Measurements from ENCODE around the gene LMX1A.

The LMX1A gene

GRCh38 chr1:165312591-165312990, 43.9 kb downstream of the LMX1A start:
- no peak overlapping the region for H3K4me3 ChIP-seq (ENCODE audit: control insufficient read depth in 1 of 7, extremely low read depth in 1 of 7, insufficient read depth in 4 of 7, low read depth in 2 of 7, low read length in 6 of 7)
- DNase-seq = no peak
- ChIA-PET POLR2A (no interaction called here), CTCF (no interaction called here)
- H3K36me3 ChIP-seq (ENCODE audit: control insufficient read depth in 4 of 4, insufficient read depth in 4 of 4, low read length in 3 of 4) = no peaks in the 10 kb centered on the region
- 90% methylated on average over 2 of the region's 2 CpGs for WGBS (ENCODE audit: insufficient coverage)
- H3K27ac ChIP-seq (ENCODE audit: insufficient read depth in 1 of 2, low read depth in 1 of 2, low read length in 2 of 2, poor library complexity in 1 of 2, severe bottlenecking in 2 of 2) = no peak overlapping the region
- H3K9me3 ChIP-seq (ENCODE audit: control extremely low read depth in 1 of 5, control insufficient read depth in 4 of 5, insufficient read depth in 2 of 5, low read depth in 1 of 5, low read length in 4 of 5) = peaks cover 0 to 4% (median 0%) of the 10 kb centered on the region in 5 experiments
- H3K4me1 ChIP-seq (ENCODE audit: control extremely low read depth in 1 of 4, control insufficient read depth in 4 of 4, insufficient read depth in 4 of 4, low read length in 3 of 4) = no peaks in the 10 kb centered on the region
- peaks cover 0 to 32% (median 0%) of the 10 kb centered on the region in 5 experiments for H3K27me3 ChIP-seq (replicated peaks in 2 of 5; ENCODE audit: control insufficient read depth in 4 of 5, insufficient read depth in 5 of 5, low read length in 4 of 5)

DNA sequence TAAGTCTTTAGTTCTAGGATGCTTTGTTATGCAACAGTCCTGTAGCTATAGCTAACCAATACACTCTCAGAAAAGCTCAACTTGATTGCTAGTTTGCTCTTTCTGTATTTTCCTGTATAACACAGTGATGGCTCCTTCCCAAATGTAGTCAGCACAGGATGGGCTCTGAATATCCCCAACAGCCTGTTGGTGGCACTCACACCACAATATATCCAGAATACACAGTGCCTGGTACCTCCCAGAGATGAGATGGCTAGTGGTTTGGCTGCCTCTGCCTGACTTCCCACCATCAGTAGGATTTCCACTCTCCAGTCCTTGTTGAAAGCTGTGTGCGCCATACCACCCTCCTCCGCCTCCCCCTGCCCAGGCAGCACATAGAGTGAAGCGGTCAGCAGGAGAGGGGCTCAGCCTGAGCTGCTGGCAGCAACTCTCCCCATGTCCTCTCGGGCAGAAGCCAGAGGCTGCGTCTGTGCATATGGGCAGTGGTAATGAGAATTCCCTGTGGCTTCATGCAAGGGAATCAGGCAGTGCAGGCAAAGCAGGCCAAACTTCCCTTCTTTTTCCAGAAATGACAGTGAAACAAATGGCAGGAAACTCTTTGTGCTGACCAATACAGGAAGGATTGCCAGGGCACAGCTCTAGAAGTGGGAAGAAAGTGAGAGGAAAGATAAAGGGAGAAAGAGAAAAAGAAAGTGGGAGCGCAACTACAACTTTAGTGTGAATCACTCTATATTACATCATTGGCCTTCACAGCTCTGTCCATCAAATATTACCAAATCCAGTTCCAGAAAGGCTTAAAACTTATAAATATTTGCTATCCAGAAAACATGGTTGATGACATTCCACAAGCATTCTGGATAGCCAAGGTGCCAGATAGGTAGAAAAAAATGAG, 49.7 kb downstream of the LMX1A start:
- Histone ChIP-seq H3K27ac (ENCODE audit: insufficient read depth in 1 of 2, low read depth in 1 of 2, low read length in 2 of 2, poor library complexity in 1 of 2, severe bottlenecking in 2 of 2) (no peak overlapping the region), H3K36me3 (ENCODE audit: control insufficient read depth in 4 of 4, insufficient read depth in 4 of 4, low read length in 3 of 4) (no peaks in the 10 kb centered on the region), H3K4me1 (ENCODE audit: control extremely low read depth in 1 of 4, control insufficient read depth in 4 of 4, insufficient read depth in 4 of 4, low read length in 3 of 4) (no peaks in the 10 kb centered on the region), H3K4me3 (ENCODE audit: control insufficient read depth in 1 of 7, extremely low read depth in 1 of 7, insufficient read depth in 4 of 7, low read depth in 2 of 7, low read length in 6 of 7) (no peak overlapping the region), H3K27me3 (replicated peaks in 2 of 5; ENCODE audit: control insufficient read depth in 4 of 5, insufficient read depth in 5 of 5, low read length in 4 of 5) (peaks cover 0 to 18% (median 2%) of the 10 kb centered on the region in 5 experiments), H3K9me3 (ENCODE audit: control extremely low read depth in 1 of 5, control insufficient read depth in 4 of 5, insufficient read depth in 2 of 5, low read depth in 1 of 5, low read length in 4 of 5) (peaks cover 0 to 6% (median 0%) of the 10 kb centered on the region in 5 experiments)
- WGBS (ENCODE audit: insufficient coverage) = 89% methylated on average over 3 of the region's 6 CpGs
- CTCF ChIA-PET = no interaction called here
- no peak for DNase-seq
- POLR2A ChIA-PET = no interaction called here

DNA sequence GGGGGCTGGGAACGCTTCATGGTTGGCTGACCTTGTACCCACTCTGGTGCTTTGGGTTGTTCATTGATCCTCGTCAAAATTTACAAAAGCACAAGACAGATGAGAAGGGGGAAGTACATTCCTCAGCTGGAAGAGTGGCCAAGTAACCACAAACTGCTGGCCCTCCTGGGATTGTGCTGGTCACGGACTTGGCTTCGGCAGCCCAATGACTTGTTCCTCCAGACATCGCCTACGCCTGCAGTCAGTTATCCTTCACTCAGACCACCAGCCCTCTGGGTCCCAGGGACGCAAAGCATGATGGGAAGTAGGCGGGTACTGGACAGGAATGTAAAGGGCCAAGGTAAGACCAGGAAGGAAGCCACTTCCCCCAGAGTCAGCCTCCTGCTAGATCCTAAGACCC, 53.1 kb downstream of the LMX1A start:
- 90% methylated on average over 6 of the region's 8 CpGs for WGBS (ENCODE audit: insufficient coverage)
- Histone ChIP-seq H3K27ac (ENCODE audit: insufficient read depth in 1 of 2, low read depth in 1 of 2, low read length in 2 of 2, poor library complexity in 1 of 2, severe bottlenecking in 2 of 2) (no peak overlapping the region), H3K9me3 (ENCODE audit: control extremely low read depth in 1 of 5, control insufficient read depth in 4 of 5, insufficient read depth in 2 of 5, low read depth in 1 of 5, low read length in 4 of 5) (peaks cover 0 to 6% (median 0%) of the 10 kb centered on the region in 5 experiments), H3K4me1 (ENCODE audit: control extremely low read depth in 1 of 4, control insufficient read depth in 4 of 4, insufficient read depth in 4 of 4, low read length in 3 of 4) (no peaks in the 10 kb centered on the region), H3K36me3 (ENCODE audit: control insufficient read depth in 4 of 4, insufficient read depth in 4 of 4, low read length in 3 of 4) (no peaks in the 10 kb centered on the region), H3K4me3 (ENCODE audit: control insufficient read depth in 1 of 7, extremely low read depth in 1 of 7, insufficient read depth in 4 of 7, low read depth in 2 of 7, low read length in 6 of 7) (no peak overlapping the region), H3K27me3 (replicated peaks in 2 of 5; ENCODE audit: control insufficient read depth in 4 of 5, insufficient read depth in 5 of 5, low read length in 4 of 5) (peaks cover 0 to 19% (median 4%) of the 10 kb centered on the region in 5 experiments)
- ChIA-PET CTCF (no interaction called here), POLR2A (no interaction called here)
- no peak for DNase-seq

DNA sequence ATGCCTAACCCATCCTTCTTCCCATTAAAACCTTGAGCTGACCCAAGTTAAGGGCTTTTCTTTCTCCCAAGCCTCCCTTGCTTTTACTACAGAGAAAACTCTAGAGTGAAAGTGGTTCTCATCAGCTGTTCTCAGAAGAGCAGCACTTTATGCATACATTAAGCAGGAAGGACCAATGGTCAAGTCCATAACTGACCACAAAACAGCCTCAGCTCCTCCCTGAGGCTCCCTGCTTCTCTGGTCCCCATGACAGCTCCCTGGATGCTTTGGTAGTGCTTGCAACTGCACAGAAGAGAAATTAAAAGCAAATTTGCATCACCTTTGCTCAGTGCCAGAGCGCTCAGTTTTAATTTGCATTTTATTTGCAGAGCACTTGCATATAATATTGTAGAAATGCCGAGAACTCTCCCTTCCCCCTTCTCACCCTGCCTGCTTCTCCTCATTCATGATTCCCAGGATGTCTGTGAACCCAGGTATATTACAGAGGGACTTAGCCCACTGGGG, 56.1 kb downstream of the LMX1A start:
- peaks cover 0 to 1% (median 0%) of the 10 kb centered on the region in 5 experiments for H3K9me3 ChIP-seq (ENCODE audit: control extremely low read depth in 1 of 5, control insufficient read depth in 4 of 5, insufficient read depth in 2 of 5, low read depth in 1 of 5, low read length in 4 of 5)
- H3K27ac ChIP-seq (ENCODE audit: insufficient read depth in 1 of 2, low read depth in 1 of 2, low read length in 2 of 2, poor library complexity in 1 of 2, severe bottlenecking in 2 of 2) = no peak overlapping the region
- no peak overlapping the region for H3K4me3 ChIP-seq (ENCODE audit: control insufficient read depth in 1 of 7, extremely low read depth in 1 of 7, insufficient read depth in 4 of 7, low read depth in 2 of 7, low read length in 6 of 7)
- ChIA-PET CTCF (no interaction called here), POLR2A (no interaction called here)
- no peaks in the 10 kb centered on the region for H3K4me1 ChIP-seq (ENCODE audit: control extremely low read depth in 1 of 4, control insufficient read depth in 4 of 4, insufficient read depth in 4 of 4, low read length in 3 of 4)
- peaks cover 0 to 8% (median 4%) of the 10 kb centered on the region in 5 experiments for H3K27me3 ChIP-seq (replicated peaks in 2 of 5; ENCODE audit: control insufficient read depth in 4 of 5, insufficient read depth in 5 of 5, low read length in 4 of 5)
- no CpG with 5 or more reads among the region's 2 CpGs for WGBS (ENCODE audit: insufficient coverage)
- DNase-seq = no peak
- H3K36me3 ChIP-seq (ENCODE audit: control insufficient read depth in 4 of 4, insufficient read depth in 4 of 4, low read length in 3 of 4) = no peaks in the 10 kb centered on the region

- Histone ChIP-seq H3K36me3 (ENCODE audit: control insufficient read depth in 4 of 4, insufficient read depth in 4 of 4, low read length in 3 of 4) (no peaks in the 10 kb centered on the region), H3K4me3 (ENCODE audit: control insufficient read depth in 1 of 7, extremely low read depth in 1 of 7, insufficient read depth in 4 of 7, low read depth in 2 of 7, low read length in 6 of 7) (no peak overlapping the region), H3K27ac (ENCODE audit: insufficient read depth in 1 of 2, low read depth in 1 of 2, low read length in 2 of 2, poor library complexity in 1 of 2, severe bottlenecking in 2 of 2) (no peak overlapping the region), H3K4me1 (ENCODE audit: control extremely low read depth in 1 of 4, control insufficient read depth in 4 of 4, insufficient read depth in 4 of 4, low read length in 3 of 4) (no peaks in the 10 kb centered on the region), H3K9me3 (ENCODE audit: control extremely low read depth in 1 of 5, control insufficient read depth in 4 of 5, insufficient read depth in 2 of 5, low read depth in 1 of 5, low read length in 4 of 5) (no peaks in the 10 kb centered on the region), H3K27me3 (replicated peaks in 2 of 5; ENCODE audit: control insufficient read depth in 4 of 5, insufficient read depth in 5 of 5, low read length in 4 of 5) (peaks cover 0 to 6% (median 4%) of the 10 kb centered on the region in 5 experiments)
- WGBS (ENCODE audit: insufficient coverage) = 96% methylated on average over 6 of the region's 6 CpGs
- POLR2A ChIA-PET = no interaction called here
- no peak for DNase-seq
- CTCF ChIA-PET = no interaction called here
Measured at GRCh38 chr1:165298203-165298820, 58.2 kb downstream of the LMX1A start.

DNA sequence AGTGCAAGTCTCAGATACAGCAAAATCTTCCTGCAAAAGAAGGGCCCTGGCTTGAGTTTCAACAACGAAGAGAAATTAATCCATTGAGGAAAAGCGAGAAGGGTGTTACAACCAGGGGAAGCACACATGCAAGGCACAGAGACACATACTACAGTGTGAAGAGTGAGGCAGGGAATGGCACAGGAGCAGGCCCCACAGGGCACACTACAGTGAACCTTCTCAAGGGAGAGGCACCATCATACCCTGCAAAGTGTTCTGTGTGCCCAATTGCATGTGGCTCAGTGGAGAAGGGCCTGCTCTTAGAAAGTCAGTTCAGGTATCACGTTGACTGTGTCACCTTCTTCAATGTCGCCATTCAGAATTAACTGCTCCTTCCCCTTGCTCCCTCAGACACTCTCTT, 60.3 kb downstream of the LMX1A start:
- CTCF ChIA-PET = no interaction called here
- Histone ChIP-seq H3K4me1 (ENCODE audit: control extremely low read depth in 1 of 4, control insufficient read depth in 4 of 4, insufficient read depth in 4 of 4, low read length in 3 of 4) (no peaks in the 10 kb centered on the region), H3K27ac (ENCODE audit: insufficient read depth in 1 of 2, low read depth in 1 of 2, low read length in 2 of 2, poor library complexity in 1 of 2, severe bottlenecking in 2 of 2) (no peak overlapping the region), H3K27me3 (replicated peaks in 2 of 5; ENCODE audit: control insufficient read depth in 4 of 5, insufficient read depth in 5 of 5, low read length in 4 of 5) (peaks cover 0 to 5% (median 4%) of the 10 kb centered on the region in 5 experiments), H3K4me3 (ENCODE audit: control insufficient read depth in 1 of 7, extremely low read depth in 1 of 7, insufficient read depth in 4 of 7, low read depth in 2 of 7, low read length in 6 of 7) (no peak overlapping the region), H3K36me3 (ENCODE audit: control insufficient read depth in 4 of 4, insufficient read depth in 4 of 4, low read length in 3 of 4) (no peaks in the 10 kb centered on the region), H3K9me3 (ENCODE audit: control extremely low read depth in 1 of 5, control insufficient read depth in 4 of 5, insufficient read depth in 2 of 5, low read depth in 1 of 5, low read length in 4 of 5) (no peaks in the 10 kb centered on the region)
- 88% methylated on average over 4 of the region's 4 CpGs for WGBS (ENCODE audit: insufficient coverage)
- POLR2A ChIA-PET = no interaction called here
- DNase-seq = no peak

DNA sequence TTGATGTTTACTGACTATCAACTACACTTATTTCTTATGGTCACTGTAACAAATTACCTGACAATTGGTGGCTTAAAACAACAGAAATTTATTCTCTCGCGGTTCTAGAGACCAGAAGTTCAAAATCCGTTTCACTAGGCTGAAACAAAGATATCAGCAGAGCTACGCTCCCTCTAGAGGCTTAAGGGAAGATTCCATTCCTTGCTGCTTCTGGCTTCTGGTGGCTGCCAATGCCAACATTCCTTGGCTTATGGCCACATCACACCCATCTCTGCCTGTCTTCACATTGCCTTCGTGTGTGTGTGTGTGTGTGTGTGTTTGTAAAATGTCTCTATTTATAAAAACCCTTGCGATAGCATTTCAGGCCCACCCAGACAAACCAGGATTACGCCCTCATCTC, 66.4 kb downstream of the LMX1A start:
- no peak for DNase-seq
- H3K27ac ChIP-seq (ENCODE audit: insufficient read depth in 1 of 2, low read depth in 1 of 2, low read length in 2 of 2, poor library complexity in 1 of 2, severe bottlenecking in 2 of 2) = no peak overlapping the region
- no peaks in the 10 kb centered on the region for H3K4me1 ChIP-seq (ENCODE audit: control extremely low read depth in 1 of 4, control insufficient read depth in 4 of 4, insufficient read depth in 4 of 4, low read length in 3 of 4)
- no peaks in the 10 kb centered on the region for H3K9me3 ChIP-seq (ENCODE audit: control extremely low read depth in 1 of 5, control insufficient read depth in 4 of 5, insufficient read depth in 2 of 5, low read depth in 1 of 5, low read length in 4 of 5)
- no peak overlapping the region for H3K4me3 ChIP-seq (ENCODE audit: control insufficient read depth in 1 of 7, extremely low read depth in 1 of 7, insufficient read depth in 4 of 7, low read depth in 2 of 7, low read length in 6 of 7)
- H3K36me3 ChIP-seq (ENCODE audit: control insufficient read depth in 4 of 4, insufficient read depth in 4 of 4, low read length in 3 of 4) = no peaks in the 10 kb centered on the region
- peaks cover 0 to 31% (median 6%) of the 10 kb centered on the region in 5 experiments for H3K27me3 ChIP-seq (replicated peaks in 2 of 5; ENCODE audit: control insufficient read depth in 4 of 5, insufficient read depth in 5 of 5, low read length in 4 of 5)
- ChIA-PET POLR2A (no interaction called here), CTCF (no interaction called here)
- 96% methylated on average over 4 of the region's 7 CpGs for WGBS (ENCODE audit: insufficient coverage)

Measured in common myeloid progenitor, CD34-positive (primary cell).